ENCODE measurements around the gene ACIN1. TPM values are rescaled to one million over a fixed set of nuclear protein-coding genes. Genes with fewer than 3 reads are reported as not detected.
A peak's percentile ranks its signal among the peaks of the same experiment; 100 is the strongest.

The ACIN1 gene
- total and polyA plus RNA-seq, 9 of the 15 experiments (the other 6 are each of a cell fraction or from before 2014, with no cell fraction given): 5.0 to 196 (median 129) TPM

GRCh38 chr14:23054000-23054811 is 40.7 kb downstream of the ACIN1 start (continued):
- TF ChIP-seq SAFB2 (IDR thresholded peaks at IDR 0.05; ENCODE audit: borderline replicate concordance, low read depth, low read length, severe bottlenecking): no peak
- TF ChIP-seq REST (IDR thresholded peaks at IDR 0.05; ENCODE audit: borderline replicate concordance): peak; percentile 83
- no peak for TF ChIP-seq REST (CRISPR knock-in tag; IDR thresholded peaks at IDR 0.05; ENCODE audit: low read depth)
- no peak for TF ChIP-seq ESRRA (IDR thresholded peaks at IDR 0.05; ENCODE audit: borderline replicate concordance, low read depth)
- no peak for TF ChIP-seq ZNF395 (CRISPR knock-in tag; IDR thresholded peaks at IDR 0.05)
- TF ChIP-seq MYC (IDR thresholded peaks at IDR 0.05; ENCODE audit: low read depth, low read length): peak; percentile 42; the same call in 1 of the 2 replicates
- TF ChIP-seq MYC (CRISPR knock-in tag; IDR thresholded peaks at IDR 0.05; ENCODE audit: borderline replicate concordance, low read depth): no peak
- TF ChIP-seq STAG1 (CRISPR knock-in tag; IDR thresholded peaks at IDR 0.05; ENCODE audit: borderline replicate concordance): peak; percentile 51; the same call in 1 of the 2 replicates
- TF ChIP-seq RB1 (IDR thresholded peaks at IDR 0.05; ENCODE audit: low read depth): peak; percentile 39; the same call in 1 of the 2 replicates
- TF ChIP-seq NFIC (IDR thresholded peaks at IDR 0.05): peak; percentile 75
- no peak for TF ChIP-seq STAT6 (CRISPR knock-in tag; IDR thresholded peaks at IDR 0.05)
- no peak for TF ChIP-seq SNAPC5 (CRISPR knock-in tag; IDR thresholded peaks at IDR 0.05)
- TF ChIP-seq HIVEP1 (CRISPR knock-in tag; IDR thresholded peaks at IDR 0.05): no peak

Data from K562 (cell line).